HepG2 (cell line): Measurements from ENCODE around the gene OBSL1. TPM values are rescaled to one million over a fixed set of nuclear protein-coding genes. Genes with fewer than 3 reads are reported as not detected.

Experiments used
- ATAD3A ChIP-seq: sonication (generic); formaldehyde crosslinking; IDR thresholded peaks from 2 replicates; pipeline ENCODE4 v1.4.0; 2020; ENCODE audit warnings: missing genetic modification reagents
- KLF6 ChIP-seq: IDR thresholded peaks from 2 replicates; pipeline ENCODE4 v1.8.0; 2016; ENCODE audit warnings: missing biosample characterization, missing genetic modification reagents
- NFRKB ChIP-seq: fragments of 450-650 bp; IDR thresholded peaks from 2 replicates; pipeline ENCODE4 v1.6.1; 2017
- NFYC ChIP-seq: IDR thresholded peaks from 2 replicates; pipeline ENCODE4 v1.6.1; 2016; ENCODE audit warnings: missing genetic modification reagents, missing compliant biosample characterization
- RBAK ChIP-seq: sonication (generic); formaldehyde crosslinking; IDR thresholded peaks from 2 replicates; pipeline ENCODE4 v1.5.1; 2020; ENCODE audit warnings: mild to moderate bottlenecking, missing genetic modification reagents
- SAP130 ChIP-seq: IDR thresholded peaks from 2 replicates; pipeline ENCODE4 v1.6.1; 2016; ENCODE audit warnings: low read depth
- TBX2 ChIP-seq: sonication (generic); formaldehyde crosslinking; IDR thresholded peaks from 2 replicates; pipeline ENCODE4 v1.5.0; 2020; ENCODE audit warnings: missing genetic modification reagents, mild to moderate bottlenecking, borderline replicate concordance
- THYN1 ChIP-seq: sonication (generic); formaldehyde crosslinking; IDR thresholded peaks from 2 replicates; pipeline ENCODE4 v1.8.1; 2023; ENCODE audit warnings: low read depth, mild to moderate bottlenecking, moderate library complexity, missing genetic modification reagents, borderline replicate concordance
- ZNF547 ChIP-seq: sonication (generic); formaldehyde crosslinking; IDR thresholded peaks from 2 replicates; pipeline ENCODE4 v1.5.1; 2020; ENCODE audit warnings: mild to moderate bottlenecking, missing genetic modification reagents
- ZNF773 ChIP-seq: sonication (generic); formaldehyde crosslinking; IDR thresholded peaks from 2 replicates; pipeline ENCODE4 v1.4.0; 2020; ENCODE audit warnings: missing genetic modification reagents, borderline replicate concordance
- polyA plus RNA-seq, 8 experiments: library from polyadenylated mRNA; depleted of rRNA in 3 of 8; stranded (reverse) in 7 of 8; unstranded in 1 of 8; fragments of >200 nt; fragmentation: Illumina TruSeq in 4 of 8; extraction: Trizol in 4 of 8; gene quantifications; 2 replicates each; pipeline versions ENCODE4 v1.2.1 to v1.2.3, GENCODE V29; 2011 to 2016; ENCODE audit warnings: low read depth in 4 of 8, missing spikeins in 1 of 8, mixed read lengths in 1 of 8; ENCODE audit not compliant: insufficient read depth in 1 of 8
- total RNA-seq, 5 experiments: library from RNA; depleted of rRNA; stranded (reverse); fragments of >200 nt; fragmentation: Illumina TruSeq; extraction: Trizol; gene quantifications; 2 replicates each; pipeline ENCODE4 v1.2.3, GENCODE V29; 2016; ENCODE audit warnings: low read depth in 1 of 5
- TF ChIP-seq, protein P1 (sequence below): sonication (generic); formaldehyde crosslinking; IDR thresholded peaks from 2 replicates; pipeline ENCODE4 v1.5.0; 2020; ENCODE audit warnings: mild to moderate bottlenecking, missing genetic modification reagents, borderline replicate concordance
- TF ChIP-seq, protein P2 (sequence below): sonication (generic); formaldehyde crosslinking; IDR thresholded peaks from 2 replicates; pipeline ENCODE4 v1.8.0; 2022; ENCODE audit warnings: low read depth, missing genetic modification reagents
- TF ChIP-seq, protein P3 (sequence below): sonication (generic); formaldehyde crosslinking; IDR thresholded peaks from 2 replicates; pipeline ENCODE4 v1.5.0; 2020; ENCODE audit warnings: mild to moderate bottlenecking, missing genetic modification reagents, borderline replicate concordance
- TF ChIP-seq, protein P4 (sequence below), 2 experiments: fragments of 450-650 bp in 1 of 2; sonication (generic) in 1 of 2; formaldehyde crosslinking; IDR thresholded peaks; 2 replicates each; pipeline versions ENCODE4 v1.5.0 to v1.8.0; 2020 to 2022; ENCODE audit warnings: mild to moderate bottlenecking in 1 of 2, missing genetic modification reagents in 1 of 2

OBSL1 gene
- total and polyA plus RNA-seq, 2 of the 13 experiments (the other 11 are each of a cell fraction or from before 2014, with no cell fraction given): 86.7 to 218 TPM

DNA sequence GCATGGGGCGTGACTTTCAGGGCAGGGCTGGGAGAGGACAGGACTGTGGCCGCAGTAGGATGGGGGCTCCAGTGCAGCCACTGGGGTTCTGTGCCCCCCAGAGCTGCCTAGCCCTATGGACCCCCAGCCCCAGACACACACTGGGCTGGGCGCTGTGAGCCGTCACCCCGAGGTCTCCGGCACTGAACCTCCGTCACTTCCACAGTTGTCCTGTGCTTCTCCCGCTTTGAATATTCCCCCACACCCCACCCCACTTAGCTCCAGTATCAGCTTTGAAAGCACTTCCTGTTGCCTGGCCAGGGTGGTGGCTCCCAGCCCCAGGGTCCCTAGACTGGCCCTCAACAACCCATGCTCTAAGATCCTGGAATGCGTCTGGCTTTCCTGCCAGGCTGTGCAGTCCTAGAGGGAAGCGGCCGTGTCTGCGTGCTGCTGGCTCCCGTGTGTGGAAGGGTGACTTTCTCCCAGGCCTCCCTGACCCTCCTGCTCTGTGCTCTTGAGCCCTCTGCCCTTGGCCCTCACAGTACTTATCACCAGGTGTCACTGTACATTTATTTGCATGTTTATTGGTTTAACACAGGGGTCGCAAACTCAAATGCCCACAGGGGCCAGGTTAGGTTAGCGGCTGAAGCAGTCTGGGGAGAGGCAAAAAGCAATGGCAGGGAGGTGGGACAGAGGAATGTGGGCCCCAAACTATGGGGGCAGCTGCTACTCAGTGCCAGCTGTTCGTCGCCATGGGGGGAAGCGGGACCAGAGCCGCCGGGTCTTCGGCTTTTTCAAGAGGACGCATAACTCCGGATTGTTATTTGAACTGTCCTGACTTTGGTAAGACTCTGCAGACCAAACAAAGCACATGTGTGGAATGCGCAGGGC is 9.9 kb downstream of the OBSL1 start (continued):
- TF ChIP-seq KLF6 (CRISPR knock-in tag) (no peak), THYN1 (no peak), TBX2 (CRISPR knock-in tag) (peak; percentile 58; the same call in 1 of the 2 replicates), RBAK (no peak), NFRKB (no peak), ZNF547 (CRISPR knock-in tag) (no peak), ZNF773 (CRISPR knock-in tag) (no peak), ATAD3A (CRISPR knock-in tag) (no peak), NFYC (CRISPR knock-in tag) (no peak), SAP130 (CRISPR knock-in tag) (peak; percentile 12; the same call in 1 of the 2 replicates)
- TF ChIP-seq, protein P1, sequence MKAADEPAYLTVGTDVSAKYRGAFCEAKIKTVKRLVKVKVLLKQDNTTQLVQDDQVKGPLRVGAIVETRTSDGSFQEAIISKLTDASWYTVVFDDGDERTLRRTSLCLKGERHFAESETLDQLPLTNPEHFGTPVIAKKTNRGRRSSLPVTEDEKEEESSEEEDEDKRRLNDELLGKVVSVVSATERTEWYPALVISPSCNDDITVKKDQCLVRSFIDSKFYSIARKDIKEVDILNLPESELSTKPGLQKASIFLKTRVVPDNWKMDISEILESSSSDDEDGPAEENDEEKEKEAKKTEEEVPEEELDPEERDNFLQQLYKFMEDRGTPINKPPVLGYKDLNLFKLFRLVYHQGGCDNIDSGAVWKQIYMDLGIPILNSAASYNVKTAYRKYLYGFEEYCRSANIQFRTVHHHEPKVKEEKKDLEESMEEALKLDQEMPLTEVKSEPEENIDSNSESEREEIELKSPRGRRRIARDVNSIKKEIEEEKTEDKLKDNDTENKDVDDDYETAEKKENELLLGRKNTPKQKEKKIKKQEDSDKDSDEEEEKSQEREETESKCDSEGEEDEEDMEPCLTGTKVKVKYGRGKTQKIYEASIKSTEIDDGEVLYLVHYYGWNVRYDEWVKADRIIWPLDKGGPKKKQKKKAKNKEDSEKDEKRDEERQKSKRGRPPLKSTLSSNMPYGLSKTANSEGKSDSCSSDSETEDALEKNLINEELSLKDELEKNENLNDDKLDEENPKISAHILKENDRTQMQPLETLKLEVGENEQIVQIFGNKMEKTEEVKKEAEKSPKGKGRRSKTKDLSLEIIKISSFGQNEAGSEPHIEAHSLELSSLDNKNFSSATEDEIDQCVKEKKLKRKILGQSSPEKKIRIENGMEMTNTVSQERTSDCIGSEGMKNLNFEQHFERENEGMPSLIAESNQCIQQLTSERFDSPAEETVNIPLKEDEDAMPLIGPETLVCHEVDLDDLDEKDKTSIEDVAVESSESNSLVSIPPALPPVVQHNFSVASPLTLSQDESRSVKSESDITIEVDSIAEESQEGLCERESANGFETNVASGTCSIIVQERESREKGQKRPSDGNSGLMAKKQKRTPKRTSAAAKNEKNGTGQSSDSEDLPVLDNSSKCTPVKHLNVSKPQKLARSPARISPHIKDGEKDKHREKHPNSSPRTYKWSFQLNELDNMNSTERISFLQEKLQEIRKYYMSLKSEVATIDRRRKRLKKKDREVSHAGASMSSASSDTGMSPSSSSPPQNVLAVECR (CRISPR knock-in tag): no peak; the same call in 1 of the 2 replicates
- TF ChIP-seq, protein P2, sequence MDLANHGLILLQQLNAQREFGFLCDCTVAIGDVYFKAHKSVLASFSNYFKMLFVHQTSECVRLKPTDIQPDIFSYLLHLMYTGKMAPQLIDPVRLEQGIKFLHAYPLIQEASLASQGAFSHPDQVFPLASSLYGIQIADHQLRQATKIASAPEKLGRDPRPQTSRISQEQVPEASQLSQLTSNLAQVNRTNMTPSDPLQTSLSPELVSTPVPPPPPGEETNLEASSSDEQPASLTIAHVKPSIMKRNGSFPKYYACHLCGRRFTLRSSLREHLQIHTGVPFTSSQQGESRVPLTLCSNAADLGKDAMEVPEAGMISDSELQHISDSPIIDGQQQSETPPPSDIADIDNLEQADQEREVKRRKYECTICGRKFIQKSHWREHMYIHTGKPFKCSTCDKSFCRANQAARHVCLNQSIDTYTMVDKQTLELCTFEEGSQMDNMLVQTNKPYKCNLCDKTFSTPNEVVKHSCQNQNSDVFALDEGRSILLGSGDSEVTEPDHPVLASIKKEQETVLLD: no peak
- TF ChIP-seq, protein P3, sequence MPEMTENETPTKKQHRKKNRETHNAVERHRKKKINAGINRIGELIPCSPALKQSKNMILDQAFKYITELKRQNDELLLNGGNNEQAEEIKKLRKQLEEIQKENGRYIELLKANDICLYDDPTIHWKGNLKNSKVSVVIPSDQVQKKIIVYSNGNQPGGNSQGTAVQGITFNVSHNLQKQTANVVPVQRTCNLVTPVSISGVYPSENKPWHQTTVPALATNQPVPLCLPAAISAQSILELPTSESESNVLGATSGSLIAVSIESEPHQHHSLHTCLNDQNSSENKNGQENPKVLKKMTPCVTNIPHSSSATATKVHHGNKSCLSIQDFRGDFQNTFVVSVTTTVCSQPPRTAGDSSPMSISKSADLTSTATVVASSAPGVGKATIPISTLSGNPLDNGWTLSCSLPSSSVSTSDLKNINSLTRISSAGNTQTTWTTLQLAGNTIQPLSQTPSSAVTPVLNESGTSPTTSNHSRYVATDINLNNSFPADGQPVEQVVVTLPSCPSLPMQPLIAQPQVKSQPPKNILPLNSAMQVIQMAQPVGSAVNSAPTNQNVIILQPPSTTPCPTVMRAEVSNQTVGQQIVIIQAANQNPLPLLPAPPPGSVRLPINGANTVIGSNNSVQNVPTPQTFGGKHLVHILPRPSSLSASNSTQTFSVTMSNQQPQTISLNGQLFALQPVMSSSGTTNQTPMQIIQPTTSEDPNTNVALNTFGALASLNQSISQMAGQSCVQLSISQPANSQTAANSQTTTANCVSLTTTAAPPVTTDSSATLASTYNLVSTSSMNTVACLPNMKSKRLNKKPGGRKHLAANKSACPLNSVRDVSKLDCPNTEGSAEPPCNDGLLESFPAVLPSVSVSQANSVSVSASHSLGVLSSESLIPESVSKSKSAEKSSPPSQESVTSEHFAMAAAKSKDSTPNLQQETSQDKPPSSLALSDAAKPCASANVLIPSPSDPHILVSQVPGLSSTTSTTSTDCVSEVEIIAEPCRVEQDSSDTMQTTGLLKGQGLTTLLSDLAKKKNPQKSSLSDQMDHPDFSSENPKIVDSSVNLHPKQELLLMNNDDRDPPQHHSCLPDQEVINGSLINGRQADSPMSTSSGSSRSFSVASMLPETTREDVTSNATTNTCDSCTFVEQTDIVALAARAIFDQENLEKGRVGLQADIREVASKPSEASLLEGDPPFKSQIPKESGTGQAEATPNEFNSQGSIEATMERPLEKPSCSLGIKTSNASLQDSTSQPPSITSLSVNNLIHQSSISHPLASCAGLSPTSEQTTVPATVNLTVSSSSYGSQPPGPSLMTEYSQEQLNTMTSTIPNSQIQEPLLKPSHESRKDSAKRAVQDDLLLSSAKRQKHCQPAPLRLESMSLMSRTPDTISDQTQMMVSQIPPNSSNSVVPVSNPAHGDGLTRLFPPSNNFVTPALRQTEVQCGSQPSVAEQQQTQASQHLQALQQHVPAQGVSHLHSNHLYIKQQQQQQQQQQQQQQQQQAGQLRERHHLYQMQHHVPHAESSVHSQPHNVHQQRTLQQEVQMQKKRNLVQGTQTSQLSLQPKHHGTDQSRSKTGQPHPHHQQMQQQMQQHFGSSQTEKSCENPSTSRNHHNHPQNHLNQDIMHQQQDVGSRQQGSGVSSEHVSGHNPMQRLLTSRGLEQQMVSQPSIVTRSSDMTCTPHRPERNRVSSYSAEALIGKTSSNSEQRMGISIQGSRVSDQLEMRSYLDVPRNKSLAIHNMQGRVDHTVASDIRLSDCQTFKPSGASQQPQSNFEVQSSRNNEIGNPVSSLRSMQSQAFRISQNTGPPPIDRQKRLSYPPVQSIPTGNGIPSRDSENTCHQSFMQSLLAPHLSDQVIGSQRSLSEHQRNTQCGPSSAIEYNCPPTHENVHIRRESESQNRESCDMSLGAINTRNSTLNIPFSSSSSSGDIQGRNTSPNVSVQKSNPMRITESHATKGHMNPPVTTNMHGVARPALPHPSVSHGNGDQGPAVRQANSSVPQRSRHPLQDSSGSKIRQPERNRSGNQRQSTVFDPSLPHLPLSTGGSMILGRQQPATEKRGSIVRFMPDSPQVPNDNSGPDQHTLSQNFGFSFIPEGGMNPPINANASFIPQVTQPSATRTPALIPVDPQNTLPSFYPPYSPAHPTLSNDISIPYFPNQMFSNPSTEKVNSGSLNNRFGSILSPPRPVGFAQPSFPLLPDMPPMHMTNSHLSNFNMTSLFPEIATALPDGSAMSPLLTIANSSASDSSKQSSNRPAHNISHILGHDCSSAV (CRISPR knock-in tag): no peak
- TF ChIP-seq, protein P4, sequence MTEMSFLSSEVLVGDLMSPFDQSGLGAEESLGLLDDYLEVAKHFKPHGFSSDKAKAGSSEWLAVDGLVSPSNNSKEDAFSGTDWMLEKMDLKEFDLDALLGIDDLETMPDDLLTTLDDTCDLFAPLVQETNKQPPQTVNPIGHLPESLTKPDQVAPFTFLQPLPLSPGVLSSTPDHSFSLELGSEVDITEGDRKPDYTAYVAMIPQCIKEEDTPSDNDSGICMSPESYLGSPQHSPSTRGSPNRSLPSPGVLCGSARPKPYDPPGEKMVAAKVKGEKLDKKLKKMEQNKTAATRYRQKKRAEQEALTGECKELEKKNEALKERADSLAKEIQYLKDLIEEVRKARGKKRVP (CRISPR knock-in tag; IDR thresholded peaks at IDR 0.05): no peak
